ENCODE results near the gene PTRHD1.

Gene PTRHD1

DNA sequence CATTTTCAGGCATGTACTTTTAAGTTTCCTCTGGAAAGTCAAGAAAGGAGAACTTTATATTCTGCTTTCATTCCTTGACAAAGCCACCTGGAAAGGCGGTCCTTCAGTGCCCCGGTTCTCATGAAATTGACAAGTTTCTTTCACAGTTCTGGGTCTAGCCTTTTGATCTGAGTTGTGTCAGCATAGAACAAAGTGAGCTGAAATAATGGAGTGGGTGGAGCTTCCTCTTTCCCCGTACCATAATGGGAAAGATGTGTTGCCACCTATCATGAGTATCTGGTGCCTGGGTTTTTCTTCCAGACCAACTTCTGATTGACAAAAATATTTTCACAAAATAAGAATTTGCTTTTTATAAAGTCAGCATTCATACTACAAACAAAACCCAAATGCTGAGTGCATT lies 49.3 kb downstream of the PTRHD1 start:
- DNase-seq (ENCODE audit: insufficient read length, low spot score) (no peak), FAIRE-seq (no peak)
- TF ChIP-seq POLR2A (IDR thresholded peaks at IDR 0.05; ENCODE audit: low read depth, low read length), result no peak

DNA sequence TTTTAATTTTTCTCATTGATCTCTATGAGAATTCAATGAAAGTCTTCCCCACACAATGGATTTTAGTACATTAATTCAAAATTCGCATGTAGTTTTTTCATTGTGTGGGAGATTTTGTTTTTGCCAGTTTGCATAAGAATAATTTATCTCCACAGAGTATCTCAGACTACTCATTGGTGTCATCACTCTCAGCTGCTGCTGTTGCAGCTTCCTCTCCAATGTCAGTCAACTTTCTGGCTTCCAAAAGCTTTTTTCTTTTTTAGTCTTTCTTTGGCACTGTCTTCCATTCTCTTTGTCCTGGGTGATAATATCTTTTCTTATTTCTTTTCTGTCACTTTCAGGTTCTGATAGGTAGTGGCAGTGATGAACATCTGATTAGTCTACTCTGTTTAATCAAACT lies 50.5 kb downstream of the PTRHD1 start:
- DNase-seq (ENCODE audit: insufficient read length, low spot score) (no peak), FAIRE-seq (no peak)
- no peak for TF ChIP-seq POLR2A (IDR thresholded peaks at IDR 0.05; ENCODE audit: low read depth, low read length)

DNA sequence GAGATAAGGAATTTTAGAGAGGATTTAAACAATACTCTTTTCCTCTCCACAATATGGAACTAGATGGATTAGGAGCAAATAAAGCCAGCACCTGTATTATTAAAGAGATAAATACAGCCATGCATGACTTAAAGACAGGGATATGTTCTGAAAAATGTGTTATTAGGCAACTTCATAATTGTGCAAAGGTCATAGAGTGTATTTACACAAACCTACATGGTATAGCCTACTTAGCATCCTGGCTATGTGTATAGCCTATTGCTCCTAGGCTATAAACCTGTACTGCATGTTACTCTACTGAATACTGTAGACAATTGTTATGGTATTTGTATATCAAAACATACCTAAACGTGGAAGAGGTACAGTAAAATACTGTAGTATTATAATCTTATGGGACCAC lies 53.0 kb downstream of the PTRHD1 start:
- FAIRE-seq (peak; percentile 75), DNase-seq (ENCODE audit: insufficient read length, low spot score) (no peak)
- TF ChIP-seq POLR2A (IDR thresholded peaks at IDR 0.05; ENCODE audit: low read depth, low read length), result no peak

Measured in H54 (cell line).